ENCODE measurements around the gene SHD.
"Not testable (repeated sequence)": the region's sequence is repeated elsewhere in the genome, so short reads cannot be mapped to it uniquely, and the experiment has no call there.

Gene SHD

GRCh38 chr19:4266253-4267000 lies 12.6 kb upstream of the SHD start:
- no peak overlapping the region for H3K27ac ChIP-seq
- no peak for DNase-seq (ENCODE audit: low read depth, low spot score)

DNA sequence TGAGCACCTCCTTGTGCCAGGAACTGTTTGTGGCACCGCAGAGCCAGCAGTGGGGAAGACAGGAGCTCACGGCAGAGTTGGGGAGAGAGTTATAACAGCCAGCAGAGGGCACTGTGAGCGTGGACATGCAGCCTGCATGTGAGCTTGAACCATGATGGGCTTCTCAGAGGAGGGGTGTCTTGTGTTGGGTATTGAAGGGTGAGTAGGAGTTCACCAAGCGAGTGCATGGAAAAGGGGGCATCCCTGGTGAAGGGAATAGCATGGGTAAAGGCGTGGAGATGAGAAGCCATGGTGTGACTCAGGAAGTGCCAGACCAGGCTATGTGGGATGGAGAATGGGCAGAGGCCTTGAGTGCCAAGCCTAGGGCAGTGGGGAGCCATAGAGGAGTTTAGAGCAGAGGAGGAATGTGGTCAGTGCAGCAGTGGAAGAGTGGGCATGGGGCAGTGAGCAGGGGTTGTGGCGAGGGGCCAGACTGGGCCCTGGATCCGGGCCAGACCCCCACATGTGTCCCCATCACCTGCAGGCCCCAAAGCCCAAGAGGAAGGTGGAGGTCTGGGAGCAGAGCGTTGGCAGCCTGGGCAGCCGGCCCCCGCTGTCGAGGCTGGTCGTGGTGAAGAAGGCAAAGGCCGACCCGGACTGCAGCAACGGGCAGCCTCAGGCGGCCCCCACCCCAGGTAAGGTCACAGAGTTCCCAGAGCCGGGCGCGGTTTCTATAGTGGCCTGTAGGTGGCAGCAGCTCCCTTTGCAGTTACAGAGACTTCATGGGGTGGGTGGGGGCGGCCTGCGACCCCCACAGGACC lies 11.8 kb upstream of the SHD start:
- DNase-seq (ENCODE audit: low read depth, low spot score): no peak
- no peak overlapping the region for H3K27ac ChIP-seq

DNA sequence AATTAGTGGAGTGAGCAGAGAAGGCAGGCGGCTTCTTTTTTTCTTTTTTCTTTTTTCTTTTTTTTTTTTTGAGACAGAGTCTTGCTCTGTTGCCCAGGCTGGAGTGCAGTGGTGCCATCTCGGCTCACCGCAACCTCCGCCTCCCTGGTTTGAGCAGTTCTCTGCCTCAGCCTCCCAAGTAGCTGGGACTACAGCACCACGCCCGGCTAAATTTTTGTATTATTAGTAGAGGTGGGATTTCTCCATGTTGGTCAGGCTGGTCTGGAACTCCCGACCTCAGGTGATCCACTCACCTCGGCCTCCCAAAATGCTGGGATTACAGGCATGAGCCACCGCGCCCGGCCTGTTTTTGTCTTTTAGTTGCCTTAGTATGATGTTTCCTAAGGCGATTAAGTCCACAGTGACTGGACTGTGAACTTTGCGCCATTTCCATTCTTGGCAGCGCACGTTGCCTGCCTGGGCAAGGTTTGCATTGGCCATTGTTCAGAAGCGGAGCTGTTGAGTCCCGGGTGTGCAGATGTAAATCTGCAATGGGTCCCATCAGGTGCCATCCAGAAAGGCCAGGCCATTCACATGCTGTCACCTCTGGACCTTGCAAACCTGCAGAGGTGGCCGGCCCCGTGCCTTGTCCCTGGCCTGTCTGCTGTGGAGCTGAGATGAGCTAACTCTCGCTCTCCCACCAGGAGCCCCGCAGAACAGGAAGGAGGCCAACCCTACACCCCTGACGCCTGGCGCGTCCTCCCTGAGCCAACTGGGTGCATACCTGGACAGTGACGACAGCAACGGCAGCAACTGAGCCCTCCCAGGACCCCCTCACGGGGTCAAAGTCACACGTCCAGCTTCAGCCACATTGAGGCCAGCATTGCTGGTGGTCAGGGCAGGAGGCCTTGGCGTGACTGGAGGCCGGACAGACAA lies 10.9 kb upstream of the SHD start:
- H3K27ac ChIP-seq: no peak overlapping the region
- DNase-seq (ENCODE audit: low read depth, low spot score): no peak

DNA sequence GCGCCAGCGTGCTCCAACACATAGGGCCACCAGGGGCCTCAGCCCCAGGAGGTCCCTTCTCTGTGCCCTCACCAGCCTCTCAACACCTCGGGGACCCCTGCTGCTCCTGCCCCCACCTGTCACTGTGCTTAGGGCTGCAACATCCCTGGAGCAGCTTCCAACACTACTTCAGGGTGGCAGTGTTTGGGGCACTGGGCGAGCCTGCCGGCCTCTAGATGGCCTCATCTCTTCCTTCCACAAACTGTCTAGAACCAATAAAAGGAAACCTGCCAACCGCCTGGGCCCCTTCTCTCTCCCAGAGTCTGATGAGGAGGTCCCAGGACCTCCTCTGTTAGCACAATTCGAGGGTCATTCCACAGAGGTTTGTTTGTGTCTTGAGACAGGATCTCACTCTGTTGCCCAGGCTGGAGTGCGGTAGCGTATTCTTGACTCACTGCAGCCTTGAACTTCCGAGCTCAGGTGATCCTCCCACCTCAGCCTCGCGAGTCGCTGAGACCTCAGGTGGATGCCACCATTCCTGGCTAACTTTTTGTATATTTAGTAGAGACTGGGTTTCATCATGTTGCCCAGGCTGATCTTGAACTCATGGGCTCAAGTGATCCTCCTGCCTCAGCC lies 10.1 kb upstream of the SHD start:
- no peak for DNase-seq (ENCODE audit: low read depth, low spot score)
- H3K27ac ChIP-seq: no peak overlapping the region

DNA sequence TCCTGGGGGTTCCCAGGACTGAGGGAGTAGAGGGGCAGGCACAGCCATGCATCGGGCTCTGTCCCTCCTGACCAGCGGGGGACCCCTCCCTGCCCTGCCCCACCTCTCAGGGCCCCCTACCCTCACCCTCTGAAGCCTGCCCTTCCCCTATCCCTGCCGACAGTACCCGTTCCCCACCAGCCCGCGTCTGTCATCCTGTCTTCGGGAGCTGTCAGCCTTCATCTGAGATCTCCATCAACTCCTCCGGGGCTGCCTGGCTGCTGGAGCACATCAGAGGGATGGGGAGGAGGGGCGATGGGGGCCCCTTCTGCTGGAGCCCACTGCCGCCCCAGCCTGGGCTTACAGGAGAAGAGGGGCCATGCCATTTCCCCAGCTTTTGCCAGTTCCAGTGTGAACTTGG lies 6.2 kb upstream of the SHD start:
- DNase-seq (ENCODE audit: low read depth, low spot score): no peak
- no peak overlapping the region for H3K27ac ChIP-seq

GRCh38 chr19:4274321-4274686 lies 4.8 kb upstream of the SHD start:
- DNase-seq (ENCODE audit: low read depth, low spot score): not testable (repeated sequence)

DNA sequence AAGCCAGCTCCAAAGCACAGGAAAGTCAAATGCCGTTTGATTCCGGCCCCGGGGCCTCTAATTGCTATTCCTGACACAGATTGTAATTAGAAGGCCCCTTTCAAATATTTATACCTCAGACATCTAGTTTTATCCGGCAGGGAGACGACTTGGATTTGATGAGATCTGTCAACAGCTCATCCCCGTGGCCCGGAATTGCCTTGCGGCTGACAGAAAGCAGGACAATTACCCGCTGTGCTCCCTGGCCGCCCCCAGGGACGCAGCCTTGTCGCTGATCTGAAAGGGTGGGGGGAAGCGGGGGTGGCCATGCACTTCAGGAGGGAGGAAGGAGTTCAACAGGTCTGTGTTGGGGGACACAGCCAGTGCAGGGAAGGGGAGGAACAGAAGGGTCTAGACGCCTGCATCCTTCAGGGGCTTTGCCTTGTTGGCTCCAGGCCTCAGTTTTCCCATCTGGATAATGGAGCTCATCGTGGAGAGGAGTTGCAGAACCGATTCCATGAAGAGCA lies 1.8 kb upstream of the SHD start:
- no peak for DNase-seq (ENCODE audit: low read depth, low spot score)
- H3K27ac ChIP-seq: no peak overlapping the region

More at GRCh38 chr19:4274321-4274686, 4.8 kb upstream of the SHD start:
- H3K27ac ChIP-seq: not testable (repeated sequence)

DNA sequence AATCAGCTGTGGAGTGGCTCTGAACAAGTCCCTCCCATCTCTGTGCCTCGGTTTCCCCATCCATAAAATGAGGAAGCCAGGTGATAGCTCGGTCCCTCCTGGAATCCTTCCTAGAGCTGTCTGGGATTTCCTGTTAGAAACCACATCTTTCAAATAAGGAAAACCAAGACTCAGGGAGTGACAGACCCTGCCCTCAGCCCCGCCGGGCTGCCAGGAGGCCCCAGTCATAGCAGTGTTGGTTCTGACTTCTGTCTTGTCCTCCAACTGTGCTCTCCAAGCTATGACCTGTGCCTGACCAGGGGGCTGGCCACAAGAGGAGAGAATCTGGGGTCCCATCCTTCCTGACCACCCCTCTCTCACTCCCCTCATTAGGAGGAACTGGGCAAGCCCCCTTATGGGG lies 1.1 kb upstream of the SHD start:
- no peak overlapping the region for H3K27ac ChIP-seq
- DNase-seq (ENCODE audit: low read depth, low spot score): no peak

DNA sequence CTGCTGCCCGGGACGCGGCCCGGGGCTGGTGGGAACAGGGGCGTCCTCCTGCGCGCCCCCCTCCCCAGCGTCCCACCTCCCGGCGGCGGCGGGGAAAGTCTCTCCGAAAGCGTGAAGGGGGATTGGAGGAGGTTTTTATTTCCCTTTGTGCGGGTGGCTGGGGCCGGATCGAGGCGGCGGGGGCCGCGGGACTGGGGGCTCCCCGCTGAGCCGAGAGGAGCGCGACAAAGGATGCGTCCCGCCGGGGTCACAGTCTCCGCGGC lies 132 bp downstream of the SHD start:
- no peak overlapping the region for H3K27ac ChIP-seq
- DNase-seq (ENCODE audit: low read depth, low spot score): no peak

GRCh38 chr19:4279530-4280422 lies 710 bp downstream of the SHD start:
- H3K27ac ChIP-seq: no peak overlapping the region
- no peak for DNase-seq (ENCODE audit: low read depth, low spot score)

GRCh38 chr19:4284176-4284958 lies 5.3 kb downstream of the SHD start:
- DNase-seq (ENCODE audit: low read depth, low spot score): no peak
- H3K27ac ChIP-seq: no peak overlapping the region

DNA sequence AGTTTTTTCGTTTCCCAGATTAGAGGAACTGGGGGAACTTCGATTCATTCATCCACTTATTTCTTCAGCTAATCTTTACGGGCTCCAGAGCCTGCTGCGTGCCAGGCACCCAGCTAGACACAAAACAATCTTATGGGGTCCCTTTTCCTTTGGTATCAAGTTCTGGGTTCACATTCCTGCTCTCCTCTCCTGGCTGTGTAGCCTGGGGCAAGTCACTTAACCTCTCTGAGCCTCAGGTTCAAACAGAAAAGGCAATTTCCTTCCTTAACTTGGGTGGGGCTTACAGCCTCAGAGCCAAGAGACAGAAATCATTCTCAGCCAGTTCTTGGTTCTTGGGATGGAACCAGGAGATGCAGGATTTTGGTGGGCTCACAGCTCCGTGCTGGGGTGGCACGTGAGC lies 5.9 kb downstream of the SHD start:
- no peak for DNase-seq (ENCODE audit: low read depth, low spot score)

GRCh38 chr19:4286141-4286540 lies 7.1 kb downstream of the SHD start:
- H3K27ac ChIP-seq; DNase-seq (ENCODE audit: low read depth, low spot score): not testable (repeated sequence)

More for the DNA sequence above, 5.9 kb downstream of the SHD start:
- H3K27ac ChIP-seq: no peak overlapping the region

- H3K27ac ChIP-seq: no peak overlapping the region
- DNase-seq (ENCODE audit: low read depth, low spot score): no peak
These were observed 9.2 kb downstream of the SHD start for GRCh38 chr19:4288091-4288777.

DNA sequence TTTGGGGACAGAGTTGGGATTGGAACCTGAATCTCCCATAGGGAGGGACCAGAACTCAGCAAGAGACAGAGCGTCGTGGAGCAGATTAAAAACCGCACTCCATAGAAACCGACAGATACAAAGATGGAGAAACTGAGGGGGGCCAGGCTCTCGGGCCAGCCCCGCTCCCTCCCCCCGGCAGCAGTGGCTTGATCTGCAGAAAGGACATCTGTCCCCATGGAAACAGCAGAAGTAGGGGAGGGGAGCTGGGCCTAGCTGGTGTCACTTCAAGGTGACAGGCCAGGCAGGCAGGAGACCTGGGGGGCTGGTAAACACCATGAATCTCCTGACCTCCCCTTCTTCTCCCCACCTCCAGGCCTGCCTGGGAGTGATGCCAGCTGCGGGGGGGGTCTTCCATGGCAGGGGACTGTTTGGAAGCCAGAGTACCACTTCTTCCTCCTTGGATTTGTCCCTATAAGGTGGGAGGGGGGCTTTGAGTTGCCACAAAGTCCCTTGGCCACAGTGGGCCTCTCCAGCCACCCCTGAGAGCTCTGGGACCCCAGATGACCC lies 12.2 kb downstream of the SHD start:
- H3K27ac ChIP-seq: no peak overlapping the region
- DNase-seq (ENCODE audit: low read depth, low spot score): no peak

- DNase-seq (ENCODE audit: low read depth, low spot score): no peak
- no peak overlapping the region for H3K27ac ChIP-seq
These were observed 13.4 kb downstream of the SHD start for GRCh38 chr19:4292515-4292914.

DNA sequence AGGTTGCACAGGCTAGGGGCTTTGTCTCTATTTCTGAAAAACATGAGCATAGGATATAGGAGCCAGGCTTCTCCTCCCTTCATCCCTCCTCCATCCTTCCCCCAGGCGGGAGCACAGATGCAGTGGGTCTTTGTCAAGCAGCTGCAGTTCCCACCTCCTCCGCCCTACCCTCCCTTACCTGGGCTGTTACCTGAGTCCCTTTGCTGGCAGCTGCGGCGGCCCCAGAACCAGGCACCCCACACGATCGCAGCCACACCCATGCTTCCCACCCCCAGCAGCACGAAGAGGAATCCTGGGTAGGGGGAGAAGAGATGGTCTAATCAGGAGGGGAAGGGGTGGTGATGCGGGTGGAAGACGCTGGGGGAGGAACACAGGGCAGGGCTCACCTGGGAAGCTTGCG lies 15.3 kb downstream of the SHD start:
- H3K27ac ChIP-seq: no peak overlapping the region
- no peak for DNase-seq (ENCODE audit: low read depth, low spot score)
